Measurements from ENCODE around the gene SIRPD. TPM values are rescaled to one million over a fixed set of nuclear protein-coding genes. Genes with fewer than 3 reads are reported as not detected.

SIRPD gene
- total RNA-seq, 4 donors from 2014 or later, result not detected

GRCh38 chr20:1494436-1494835, 63.1 kb downstream of the SIRPD start:
- Histone ChIP-seq H3K36me3 (no peaks in the 10 kb centered on the region), H3K4me1 (peaks cover 0 to 3% (median 0%) of the 10 kb centered on the region in 4 donors), H3K9me3 (no peaks in the 10 kb centered on the region), H3K4me3 (no peak overlapping the region), H3K27ac (no peak overlapping the region), H3K27me3 (peaks cover 33% of the 10 kb centered on the region)
- intact Hi-C loops (cut with DNase I; ENCODE audit: low total_unique reads), result no loop called here
- in situ Hi-C loops (cut with MboI; ENCODE audit: low pct_ligation_motif_present in 1 of 4, low pct_unique_long_range_greater_than_20kb in 1 of 4, low sequenced_read_pairs in 3 of 4), result no loop called here
- 31 to 36% methylated on average over 3 of the region's 3 CpGs for WGBS, 2 donors (ENCODE audit: low coverage in 1 of 2)
- TF ChIP-seq POLR2AphosphoS5 (IDR thresholded peaks at IDR 0.05) (no peak), CTCF (IDR thresholded peaks at IDR 0.05) (no peak)
- DNase-seq, result no peak

GRCh38 chr20:1493536-1493935, 64.0 kb downstream of the SIRPD start:
- peaks cover 25% of the 10 kb centered on the region for H3K27me3 ChIP-seq
- intact Hi-C loops (cut with DNase I; ENCODE audit: low total_unique reads) (no loop called here), in situ Hi-C loops (cut with MboI; ENCODE audit: low pct_ligation_motif_present in 1 of 4, low pct_unique_long_range_greater_than_20kb in 1 of 4, low sequenced_read_pairs in 3 of 4) (no loop called here)
- no peak overlapping the region for H3K27ac ChIP-seq
- H3K9me3 ChIP-seq, result no peaks in the 10 kb centered on the region
- peaks cover 0 to 3% (median 0%) of the 10 kb centered on the region in 4 donors for H3K4me1 ChIP-seq
- no peak for TF ChIP-seq POLR2AphosphoS5 (IDR thresholded peaks at IDR 0.05)
- TF ChIP-seq CTCF (IDR thresholded peaks at IDR 0.05), result no peak
- TF ChIP-seq EP300 (IDR thresholded peaks at IDR 0.05; ENCODE audit: low read depth), result no peak
- H3K36me3 ChIP-seq, result no peaks in the 10 kb centered on the region
- 75 to 85% methylated on average over 1 of the region's 1 CpG for WGBS, 2 donors (ENCODE audit: low coverage in 1 of 2)
- no peak for DNase-seq
- no peak overlapping the region for H3K4me3 ChIP-seq

DNA sequence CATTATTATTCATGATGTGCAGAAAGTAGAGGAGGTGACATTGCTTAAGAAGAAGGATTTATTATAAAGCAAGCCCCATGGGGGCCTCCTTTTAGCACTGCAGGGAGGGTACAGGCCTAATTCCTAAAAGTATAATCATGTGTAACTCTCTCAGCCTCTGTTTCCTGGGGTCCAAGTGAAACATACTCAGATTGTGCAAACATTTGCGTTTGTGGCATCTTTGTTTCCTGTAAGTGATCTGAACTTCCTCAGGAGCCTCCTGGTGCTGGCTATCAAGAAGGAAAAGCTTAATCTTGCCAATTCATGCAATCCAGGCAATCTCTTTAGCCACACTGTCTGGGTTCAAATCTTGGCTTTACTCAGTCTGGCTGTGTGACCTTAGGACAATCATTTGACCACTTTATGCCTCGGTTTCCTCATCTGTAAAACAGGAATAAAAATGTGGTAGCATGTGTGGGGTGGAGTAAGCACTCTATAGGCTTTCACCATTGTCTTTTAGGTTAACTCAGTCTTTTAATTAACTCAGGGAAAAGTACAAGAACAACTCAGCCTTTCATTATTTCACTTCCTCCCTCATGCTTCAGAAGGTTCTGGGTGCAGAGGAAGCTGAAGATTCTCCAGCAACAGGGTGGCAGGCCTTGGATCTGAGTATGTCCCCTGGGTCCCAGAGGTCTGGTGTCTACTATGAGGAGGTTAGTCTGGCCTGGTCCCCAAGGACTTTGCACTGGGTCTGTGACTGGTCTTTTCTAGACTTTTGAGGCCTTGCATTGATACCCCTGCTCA, 65.5 kb downstream of the SIRPD start:
- Histone ChIP-seq H3K27ac (peak overlapping the region in 3 of 4 donors; percentile 30 to 67 (median 32)), H3K27me3 (peaks cover 21% of the 10 kb centered on the region)
- WGBS, 2 donors (ENCODE audit: low coverage in 1 of 2), result 35 to 53% methylated on average over 2 of the region's 2 CpGs

More for the DNA sequence above, 65.5 kb downstream of the SIRPD start:
- Histone ChIP-seq H3K36me3 (no peaks in the 10 kb centered on the region), H3K4me3 (no peak overlapping the region), H3K9me3 (no peaks in the 10 kb centered on the region), H3K4me1 (peaks cover 0 to 3% (median 0%) of the 10 kb centered on the region in 4 donors)
- intact Hi-C loops (cut with DNase I; ENCODE audit: low total_unique reads) (no loop called here), in situ Hi-C loops (cut with MboI; ENCODE audit: low pct_ligation_motif_present in 1 of 4, low pct_unique_long_range_greater_than_20kb in 1 of 4, low sequenced_read_pairs in 3 of 4) (no loop called here)
- TF ChIP-seq POLR2AphosphoS5 (IDR thresholded peaks at IDR 0.05), result no peak
- no peak for TF ChIP-seq EP300 (IDR thresholded peaks at IDR 0.05; ENCODE audit: low read depth)
- no peak for TF ChIP-seq POLR2A (IDR thresholded peaks at IDR 0.05)
- TF ChIP-seq CTCF (IDR thresholded peaks at IDR 0.05), result no peak
- no peak for DNase-seq
